Neural progenitor cell (in vitro differentiated cells): ENCODE results near the gene DCDC1. TPM values are rescaled to one million over a fixed set of nuclear protein-coding genes. Genes with fewer than 3 reads are reported as not detected.
A peak's percentile ranks its signal among the peaks of the same experiment; 100 is the strongest.

Source experiments
- DNase-seq: peaks from one replicate; pipeline ENCODE4 v3.0.0-alpha.2; 2016; ENCODE audit warnings: low spot score
- H2AFZ ChIP-seq: fragments of 200-600 bp; sonication (generic); replicated peaks from 2 replicates; pipeline ENCODE4 v1.6.1; 2016; ENCODE audit warnings: antibody characterized with exemption
- H3F3A ChIP-seq: fragments of 200-600 bp; sonication (generic); 2 replicates; pipeline ENCODE4 v1.6.1; 2016; ENCODE audit warnings: antibody characterized with exemption, low read depth
- H3K27ac ChIP-seq: fragments of 200-600 bp; sonication (generic); 2 replicates; pipeline ENCODE4 v1.5.1; 2016; ENCODE audit warnings: mild to moderate bottlenecking
- H3K27me3 ChIP-seq: fragments of 200-600 bp; sonication (generic); 2 replicates; pipeline ENCODE4 v1.6.1; 2016; ENCODE audit warnings: mild to moderate bottlenecking, moderate library complexity
- H3K36me3 ChIP-seq: fragments of 200-600 bp; sonication (generic); 2 replicates; pipeline ENCODE4 v1.5.1; 2016
- H3K4me1 ChIP-seq: fragments of 200-600 bp; sonication (generic); 2 replicates; pipeline ENCODE4 v1.6.1; 2016; ENCODE audit warnings: mixed run types
- H3K4me2 ChIP-seq: fragments of 200-600 bp; sonication (generic); 2 replicates; pipeline ENCODE4 v1.6.1; 2016
- H3K4me3 ChIP-seq: fragments of 200-600 bp; sonication (generic); 2 replicates; pipeline ENCODE4 v1.5.1; 2016
- H3K79me2 ChIP-seq: fragments of 200-600 bp; sonication (generic); 2 replicates; pipeline ENCODE4 v1.6.1; 2016; ENCODE audit warnings: low read depth
- H3K9ac ChIP-seq: fragments of 200-600 bp; sonication (generic); 2 replicates; pipeline ENCODE4 v1.6.1; 2016
- H3K9me3 ChIP-seq: fragments of 200-600 bp; sonication (generic); 2 replicates; pipeline ENCODE4 v1.5.1; 2016; ENCODE audit warnings: low read depth
- H4K20me1 ChIP-seq: fragments of 200-600 bp; sonication (generic); 2 replicates; pipeline ENCODE4 v1.6.1; 2016; ENCODE audit warnings: low read depth
- H3K27ac Mint-ChIP-seq: 3 replicates; pipeline ENCODE4 v1.8.0; 2021; ENCODE audit warnings: mixed read lengths
- H3K27me3 Mint-ChIP-seq: 2 replicates; pipeline ENCODE4 v1.8.0; 2022; ENCODE audit warnings: low read depth, mild to moderate bottlenecking, inconsistent platforms, moderate library complexity, mixed read lengths; ENCODE audit not compliant: insufficient read depth
- H3K36me3 Mint-ChIP-seq: 3 replicates; pipeline ENCODE4 v1.8.0; 2021; ENCODE audit warnings: mixed read lengths
- H3K4me1 Mint-ChIP-seq: 3 replicates; pipeline ENCODE4 v1.8.0; 2021; ENCODE audit warnings: mixed read lengths
- H3K4me3 Mint-ChIP-seq: 3 replicates; pipeline ENCODE4 v1.8.0; 2021; ENCODE audit warnings: mild to moderate bottlenecking, moderate library complexity, mixed read lengths
- H3K9me3 Mint-ChIP-seq: 3 replicates; pipeline ENCODE4 v1.8.0; 2020; ENCODE audit warnings: mixed read lengths
- EZH2 ChIP-seq: fragments of 200-600 bp; sonication (generic); IDR thresholded peaks from 2 replicates; pipeline ENCODE4 v1.6.1; 2017; ENCODE audit warnings: antibody characterized with exemption, mild to moderate bottlenecking, moderate library complexity
- EZH2phosphoT487 ChIP-seq: fragments of 200-600 bp; sonication (generic); IDR thresholded peaks from 2 replicates; pipeline ENCODE4 v1.6.1; 2017; ENCODE audit warnings: antibody characterized with exemption
- total RNA-seq: library from RNA; depleted of rRNA; stranded (reverse); fragments of >200 nt; gene quantifications from 2 replicates; pipeline ENCODE4 v1.2.3, GENCODE V29; 2015; ENCODE audit warnings: low replicate concordance
- TF ChIP-seq, protein P1 (sequence below): fragments of 200-600 bp; sonication (generic); IDR thresholded peaks from 2 replicates; pipeline ENCODE4 v1.5.1; 2017; ENCODE audit warnings: antibody characterized with exemption, mild to moderate bottlenecking

Gene DCDC1
- total RNA-seq, 1 donor from 2014 or later, result 5.0 TPM

DNA sequence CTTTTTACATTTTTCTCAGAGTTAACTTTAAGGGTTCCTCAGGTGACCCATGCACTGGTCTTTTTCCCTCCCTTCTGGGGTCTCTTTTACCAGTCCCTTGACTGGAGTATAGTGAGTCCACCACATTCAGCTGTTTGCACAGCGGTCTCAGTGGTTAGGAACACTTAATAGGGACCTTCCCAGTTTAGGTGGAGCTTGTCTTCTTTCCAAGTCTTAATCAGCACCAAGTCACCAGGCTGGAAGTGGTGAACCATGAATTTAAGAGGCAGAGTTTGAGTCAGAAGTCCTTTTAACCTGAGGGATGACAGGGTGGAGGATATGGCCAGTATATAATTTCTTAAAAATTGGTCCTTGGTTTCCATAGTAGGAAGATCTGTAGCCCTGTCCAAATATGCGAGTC, 433.7 kb downstream of the DCDC1 start:
- Histone ChIP-seq H3K27ac (no peak overlapping the region), H2AFZ (no peak overlapping the region), H3K9ac (no peak overlapping the region), H3K4me3 (no peak overlapping the region), H3K27me3 (no peaks in the 10 kb centered on the region), H3K36me3 (no peaks in the 10 kb centered on the region), H3K4me2 (no peak overlapping the region), H4K20me1 (no peaks in the 10 kb centered on the region), H3F3A (no peaks in the 10 kb centered on the region), H3K9me3 (no peaks in the 10 kb centered on the region), H3K4me1 (peaks cover 17% of the 10 kb centered on the region), H3K79me2 (no peaks in the 10 kb centered on the region)
- H3K9me3 Mint-ChIP-seq, result peaks cover 6% of the 10 kb centered on the region
- DNase-seq, result no peak
- peaks cover 8% of the 10 kb centered on the region for H3K4me1 Mint-ChIP-seq
- peaks cover 2% of the 10 kb centered on the region for H3K27me3 Mint-ChIP-seq
- no peak overlapping the region for H3K4me3 Mint-ChIP-seq
- H3K27ac Mint-ChIP-seq, result no peak overlapping the region
- TF ChIP-seq, protein P1, sequence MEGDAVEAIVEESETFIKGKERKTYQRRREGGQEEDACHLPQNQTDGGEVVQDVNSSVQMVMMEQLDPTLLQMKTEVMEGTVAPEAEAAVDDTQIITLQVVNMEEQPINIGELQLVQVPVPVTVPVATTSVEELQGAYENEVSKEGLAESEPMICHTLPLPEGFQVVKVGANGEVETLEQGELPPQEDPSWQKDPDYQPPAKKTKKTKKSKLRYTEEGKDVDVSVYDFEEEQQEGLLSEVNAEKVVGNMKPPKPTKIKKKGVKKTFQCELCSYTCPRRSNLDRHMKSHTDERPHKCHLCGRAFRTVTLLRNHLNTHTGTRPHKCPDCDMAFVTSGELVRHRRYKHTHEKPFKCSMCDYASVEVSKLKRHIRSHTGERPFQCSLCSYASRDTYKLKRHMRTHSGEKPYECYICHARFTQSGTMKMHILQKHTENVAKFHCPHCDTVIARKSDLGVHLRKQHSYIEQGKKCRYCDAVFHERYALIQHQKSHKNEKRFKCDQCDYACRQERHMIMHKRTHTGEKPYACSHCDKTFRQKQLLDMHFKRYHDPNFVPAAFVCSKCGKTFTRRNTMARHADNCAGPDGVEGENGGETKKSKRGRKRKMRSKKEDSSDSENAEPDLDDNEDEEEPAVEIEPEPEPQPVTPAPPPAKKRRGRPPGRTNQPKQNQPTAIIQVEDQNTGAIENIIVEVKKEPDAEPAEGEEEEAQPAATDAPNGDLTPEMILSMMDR, result no peak
- no peak for TF ChIP-seq EZH2
- no peak for TF ChIP-seq EZH2phosphoT487
- no peaks in the 10 kb centered on the region for H3K36me3 Mint-ChIP-seq

DNA sequence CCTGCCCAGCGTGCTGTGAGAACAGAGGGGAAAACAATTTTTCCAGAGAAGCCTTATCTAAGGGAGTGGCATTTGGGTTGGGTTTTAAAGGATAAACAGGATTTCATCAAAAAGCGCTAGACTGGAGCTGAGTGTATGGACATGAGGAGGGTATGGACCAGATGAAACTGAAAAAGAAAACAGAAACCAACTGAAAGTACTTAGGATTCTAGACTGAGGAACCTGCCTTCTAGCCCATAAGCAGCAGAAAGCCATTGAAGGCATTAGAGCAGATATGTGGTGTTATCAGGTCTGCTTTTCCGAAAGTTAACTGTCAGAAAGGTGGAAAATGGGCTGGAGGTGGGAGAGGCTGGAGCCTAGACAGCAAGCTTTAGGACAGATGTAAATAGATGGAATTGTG, 443.4 kb downstream of the DCDC1 start:
- Mint-ChIP-seq H3K27me3 (no peaks in the 10 kb centered on the region), H3K36me3 (no peaks in the 10 kb centered on the region), H3K4me3 (no peak overlapping the region), H3K9me3 (no peaks in the 10 kb centered on the region), H3K4me1 (no peaks in the 10 kb centered on the region), H3K27ac (no peak overlapping the region)
- no peaks in the 10 kb centered on the region for H3F3A ChIP-seq
- H3K9me3 ChIP-seq, result no peaks in the 10 kb centered on the region
- no peak for DNase-seq
- H2AFZ ChIP-seq, result peak overlapping the region; percentile 82
- H3K9ac ChIP-seq, result no peak overlapping the region
- no peaks in the 10 kb centered on the region for H3K27me3 ChIP-seq
- no peak overlapping the region for H3K4me2 ChIP-seq
- H4K20me1 ChIP-seq, result no peaks in the 10 kb centered on the region
- no peak overlapping the region for H3K4me3 ChIP-seq
- no peaks in the 10 kb centered on the region for H3K4me1 ChIP-seq
- H3K27ac ChIP-seq, result no peak overlapping the region
- H3K36me3 ChIP-seq, result no peaks in the 10 kb centered on the region
- TF ChIP-seq EZH2, result no peak
- TF ChIP-seq, protein P1, result no peak
- TF ChIP-seq EZH2phosphoT487, result no peak
- H3K79me2 ChIP-seq, result no peaks in the 10 kb centered on the region

DNA sequence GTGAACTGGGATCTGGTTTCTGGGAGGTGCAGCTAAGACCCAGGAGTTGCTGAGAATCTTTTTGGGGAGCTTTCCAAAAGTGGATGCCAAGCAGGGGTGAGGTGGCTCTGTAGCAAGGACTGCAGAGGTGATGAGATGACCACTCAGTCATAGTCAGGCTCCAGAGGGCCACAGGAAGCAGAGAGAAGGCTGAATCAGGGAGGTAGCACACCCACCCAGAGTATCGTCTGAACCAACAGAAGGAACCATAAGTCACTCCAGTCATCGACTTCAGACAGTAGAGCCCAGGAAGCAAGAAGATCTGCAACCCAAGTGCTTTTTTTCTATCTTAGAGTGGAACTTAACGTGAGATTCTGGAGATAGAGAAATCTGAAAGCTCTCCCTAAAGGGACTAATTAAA, 447.7 kb downstream of the DCDC1 start:
- Histone ChIP-seq H3K9ac (no peak overlapping the region), H3K4me3 (no peak overlapping the region), H3K36me3 (no peaks in the 10 kb centered on the region), H3K79me2 (no peaks in the 10 kb centered on the region), H3K4me1 (no peaks in the 10 kb centered on the region), H4K20me1 (no peaks in the 10 kb centered on the region), H3K4me2 (no peak overlapping the region), H3K27me3 (no peaks in the 10 kb centered on the region), H3K27ac (no peak overlapping the region), H2AFZ (no peak overlapping the region), H3K9me3 (no peaks in the 10 kb centered on the region), H3F3A (no peaks in the 10 kb centered on the region)
- no peaks in the 10 kb centered on the region for H3K36me3 Mint-ChIP-seq
- DNase-seq, result no peak
- H3K9me3 Mint-ChIP-seq, result no peaks in the 10 kb centered on the region
- no peak overlapping the region for H3K27ac Mint-ChIP-seq
- H3K4me1 Mint-ChIP-seq, result peaks cover 12% of the 10 kb centered on the region
- H3K27me3 Mint-ChIP-seq, result no peaks in the 10 kb centered on the region
- no peak overlapping the region for H3K4me3 Mint-ChIP-seq
- TF ChIP-seq EZH2 (no peak), EZH2phosphoT487 (no peak)
- TF ChIP-seq, protein P1, result no peak
